OCI-LY1 (cell line): ENCODE measurements around the gene MACROD1.

ENCODE experiments used
- H2AFZ ChIP-seq: fragments of 200-600 bp; sonication (generic), shearing (Covaris generic); 2 replicates; pipeline ENCODE4 v1.6.0; 2014; ENCODE audit warnings: antibody characterized with exemption, mild to moderate bottlenecking, low read length
- H3F3A ChIP-seq: fragments of 200-600 bp; sonication (generic), shearing (Covaris generic); 2 replicates; pipeline ENCODE4 v1.6.0; 2014; ENCODE audit warnings: mild to moderate bottlenecking, antibody characterized with exemption, low read length, moderate library complexity; ENCODE audit not compliant: insufficient read depth
- H3K27ac ChIP-seq: fragments of 200-600 bp; sonication (generic); 2 replicates; pipeline ENCODE4 v1.5.1; 2014; ENCODE audit warnings: low read length, mixed run types, mild to moderate bottlenecking, low read depth; ENCODE audit not compliant: poor library complexity, severe bottlenecking
- H3K27me3 ChIP-seq: fragments of 200-600 bp; sonication (generic); 2 replicates; pipeline ENCODE4 v1.6.0; 2014; ENCODE audit warnings: antibody characterized with exemption, mild to moderate bottlenecking, low read length, moderate library complexity; ENCODE audit not compliant: insufficient read depth
- H3K36me3 ChIP-seq: fragments of 200-600 bp; sonication (generic); 2 replicates; pipeline ENCODE4 v1.6.1; 2014; ENCODE audit warnings: mild to moderate bottlenecking, antibody characterized with exemption, low read length, moderate library complexity, mixed read lengths; ENCODE audit not compliant: insufficient read depth
- H3K4me1 ChIP-seq: fragments of 200-600 bp; sonication (generic); 2 replicates; pipeline ENCODE4 v1.5.1; 2014; ENCODE audit warnings: mild to moderate bottlenecking, low read length, moderate library complexity; ENCODE audit not compliant: insufficient read depth, severe bottlenecking
- H3K4me2 ChIP-seq: fragments of 200-600 bp; sonication (generic), shearing (Covaris generic); 2 replicates; pipeline ENCODE4 v1.6.1; 2014; ENCODE audit warnings: low read length
- H3K4me3 ChIP-seq: fragments of 200-600 bp; sonication (generic); 2 replicates; pipeline ENCODE4 v1.5.1; 2014; ENCODE audit warnings: low read length, low read depth, mild to moderate bottlenecking, mixed read lengths; ENCODE audit not compliant: poor library complexity, severe bottlenecking
- H3K79me2 ChIP-seq: fragments of 200-600 bp; shearing (Covaris generic); 2 replicates; pipeline ENCODE4 v1.6.1; 2016; ENCODE audit warnings: mixed run types, low read length, mixed read lengths; ENCODE audit not compliant: insufficient read depth
- H3K9ac ChIP-seq: fragments of 200-600 bp; sonication (generic), shearing (Covaris generic); 2 replicates; pipeline ENCODE4 v1.6.1; 2014; ENCODE audit warnings: mild to moderate bottlenecking, low read length, mixed read lengths
- H3K9me2 ChIP-seq: fragments of 200-600 bp; sonication (generic), shearing (Covaris generic); 2 replicates; pipeline ENCODE4 v1.6.1; 2014; ENCODE audit warnings: low read depth, mild to moderate bottlenecking, low read length, mixed read lengths
- H3K9me3 ChIP-seq: fragments of 200-600 bp; shearing (Covaris generic); 2 replicates; pipeline ENCODE4 v1.6.1; 2014; ENCODE audit warnings: low read length, mixed read lengths
- H4K20me1 ChIP-seq: fragments of 200-600 bp; sonication (generic), shearing (Covaris generic); 2 replicates; pipeline ENCODE4 v1.6.0; 2016; ENCODE audit warnings: mild to moderate bottlenecking, low read length; ENCODE audit not compliant: insufficient read depth
- CTCF ChIP-seq: fragments of 200-600 bp; sonication (generic), shearing (Covaris generic); IDR thresholded peaks from 2 replicates; pipeline ENCODE4 v1.5.1; 2017; ENCODE audit warnings: mild to moderate bottlenecking, antibody characterized with exemption, low read length, moderate library complexity, mixed read lengths
- EZH2 ChIP-seq: fragments of 200-600 bp; sonication (generic), shearing (Covaris generic); IDR thresholded peaks from 2 replicates; pipeline ENCODE4 v1.8.0; 2017; ENCODE audit warnings: borderline replicate concordance, mixed run types, mild to moderate bottlenecking, antibody characterized with exemption, low read length, moderate library complexity, mixed read lengths

MACROD1 gene

DNA sequence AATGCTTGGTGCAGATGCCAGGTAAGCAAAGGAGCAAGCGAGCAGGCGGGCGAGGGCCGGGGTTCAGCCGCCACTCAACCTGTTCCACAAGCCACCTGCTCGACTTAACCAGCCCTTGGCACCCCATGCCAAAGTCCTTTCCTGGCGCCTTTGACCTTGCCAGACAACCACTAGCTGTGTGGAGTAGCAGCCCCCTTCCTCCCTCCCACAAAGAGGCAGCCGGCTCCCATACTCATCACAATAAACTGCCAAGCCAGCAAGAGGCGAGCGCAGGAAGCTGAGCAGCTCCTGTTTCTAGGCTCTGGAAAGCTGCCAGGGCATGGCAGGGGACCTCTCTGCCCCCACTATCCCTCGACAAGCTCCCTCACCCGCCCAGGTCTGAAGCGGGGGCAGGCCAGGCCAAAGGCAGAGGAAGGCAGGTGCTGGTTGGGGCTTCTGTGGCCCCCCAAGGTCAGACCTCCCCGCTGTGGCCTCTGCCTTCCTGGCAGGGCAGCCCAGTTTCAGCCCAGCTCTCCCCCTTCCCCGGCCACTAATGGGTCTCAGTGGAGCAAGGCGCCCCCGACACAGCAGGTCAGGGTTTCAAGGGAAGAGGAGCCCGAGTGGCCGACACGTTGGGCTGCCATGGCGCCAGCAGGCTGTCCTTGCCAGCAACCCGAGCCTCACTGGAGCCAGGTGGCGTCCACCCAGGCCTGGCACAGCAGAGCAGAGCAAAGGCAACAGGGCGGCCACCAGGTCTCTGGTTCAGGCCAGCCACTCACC is 15.3 kb downstream of the MACROD1 start:
- H4K20me1 ChIP-seq = no peaks in the 10 kb centered on the region
- H3K9ac ChIP-seq = no peak overlapping the region
- TF ChIP-seq EZH2 = no peak
- no peak for TF ChIP-seq CTCF
- H3F3A ChIP-seq = no peaks in the 10 kb centered on the region
- H3K4me2 ChIP-seq = no peak overlapping the region
- H3K79me2 ChIP-seq = no peaks in the 10 kb centered on the region
- no peaks in the 10 kb centered on the region for H3K9me2 ChIP-seq
- no peak overlapping the region for H2AFZ ChIP-seq
- H3K27me3 ChIP-seq = peaks cover 13% of the 10 kb centered on the region; the same call in 1 of the 2 replicates
- H3K27ac ChIP-seq = no peak overlapping the region
- no peaks in the 10 kb centered on the region for H3K36me3 ChIP-seq
- no peaks in the 10 kb centered on the region for H3K4me1 ChIP-seq
- H3K9me3 ChIP-seq = no peaks in the 10 kb centered on the region
- no peak overlapping the region for H3K4me3 ChIP-seq

- Histone ChIP-seq H3K27ac (no peak overlapping the region), H3K9me2 (no peaks in the 10 kb centered on the region), H3K79me2 (no peaks in the 10 kb centered on the region), H3K9me3 (no peaks in the 10 kb centered on the region), H3K27me3 (peaks cover 13% of the 10 kb centered on the region; the same call in 1 of the 2 replicates), H3K36me3 (no peaks in the 10 kb centered on the region), H3K4me3 (no peak overlapping the region), H2AFZ (no peak overlapping the region), H3K4me2 (no peak overlapping the region), H3K9ac (no peak overlapping the region), H4K20me1 (no peaks in the 10 kb centered on the region), H3K4me1 (no peaks in the 10 kb centered on the region), H3F3A (no peaks in the 10 kb centered on the region)
- no peak for TF ChIP-seq EZH2
- TF ChIP-seq CTCF = no peak
These were observed 15.9 kb downstream of the MACROD1 start for GRCh38 chr11:64150051-64150450.

DNA sequence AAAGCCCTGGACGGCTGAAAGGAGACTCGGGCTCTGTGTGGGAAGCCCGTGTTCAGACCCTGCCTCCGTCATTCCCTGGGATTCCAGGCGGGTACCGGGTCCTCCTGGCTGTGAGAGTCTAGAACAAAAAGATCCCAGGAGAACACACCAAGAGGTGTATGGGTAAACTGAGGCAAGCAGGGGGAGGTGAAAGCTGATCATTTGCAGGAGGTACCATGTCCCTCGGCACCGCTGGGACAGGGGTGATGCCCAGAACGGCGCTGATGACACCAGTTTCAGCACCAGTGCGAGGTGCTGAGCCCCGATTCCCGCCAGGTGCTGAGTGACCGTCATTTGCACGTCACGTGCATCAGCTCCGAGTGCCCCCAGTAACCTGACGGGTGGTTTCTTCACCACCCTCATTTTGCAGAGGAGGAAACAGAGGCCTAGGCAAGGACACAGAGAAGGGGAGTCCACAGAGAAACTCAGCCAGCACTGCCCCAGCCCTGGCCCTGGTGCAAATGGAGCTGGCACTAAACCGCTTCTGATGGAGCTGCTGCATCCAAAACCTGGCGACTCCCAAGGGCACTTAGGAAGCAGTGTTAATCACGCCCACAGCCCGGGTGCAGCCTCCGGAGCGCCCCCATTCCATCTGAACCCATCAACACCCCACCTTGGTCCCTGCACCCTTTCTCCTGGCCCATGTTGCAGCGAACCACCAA is 16.8 kb downstream of the MACROD1 start:
- Histone ChIP-seq H3K36me3 (no peaks in the 10 kb centered on the region), H2AFZ (no peak overlapping the region), H3K27me3 (peaks cover 13% of the 10 kb centered on the region; the same call in 1 of the 2 replicates), H4K20me1 (no peaks in the 10 kb centered on the region), H3F3A (no peaks in the 10 kb centered on the region), H3K4me1 (no peaks in the 10 kb centered on the region), H3K27ac (no peak overlapping the region), H3K9me2 (no peaks in the 10 kb centered on the region), H3K9me3 (no peaks in the 10 kb centered on the region), H3K4me3 (no peak overlapping the region), H3K79me2 (no peaks in the 10 kb centered on the region), H3K4me2 (no peak overlapping the region), H3K9ac (no peak overlapping the region)
- TF ChIP-seq EZH2 = no peak
- TF ChIP-seq CTCF = no peak
